Activated CD4-positive, CD25-positive, alpha-beta regulatory T cell treated with anti-CD3 and anti-CD28 coated beads, Interleukin-2, amount 50 U/mL, for 16 hours (primary cell): Measurements from ENCODE around the gene TRIOBP.
"Not testable (repeated sequence)": the region's sequence is repeated elsewhere in the genome, so short reads cannot be mapped to it uniquely, and the experiment has no call there.

Source experiments
- DNase-seq: peaks from one replicate; pipeline ENCODE4 v3.0.0-alpha.2; 2020; ENCODE audit warnings: low read depth, low spot score

TRIOBP gene

DNA sequence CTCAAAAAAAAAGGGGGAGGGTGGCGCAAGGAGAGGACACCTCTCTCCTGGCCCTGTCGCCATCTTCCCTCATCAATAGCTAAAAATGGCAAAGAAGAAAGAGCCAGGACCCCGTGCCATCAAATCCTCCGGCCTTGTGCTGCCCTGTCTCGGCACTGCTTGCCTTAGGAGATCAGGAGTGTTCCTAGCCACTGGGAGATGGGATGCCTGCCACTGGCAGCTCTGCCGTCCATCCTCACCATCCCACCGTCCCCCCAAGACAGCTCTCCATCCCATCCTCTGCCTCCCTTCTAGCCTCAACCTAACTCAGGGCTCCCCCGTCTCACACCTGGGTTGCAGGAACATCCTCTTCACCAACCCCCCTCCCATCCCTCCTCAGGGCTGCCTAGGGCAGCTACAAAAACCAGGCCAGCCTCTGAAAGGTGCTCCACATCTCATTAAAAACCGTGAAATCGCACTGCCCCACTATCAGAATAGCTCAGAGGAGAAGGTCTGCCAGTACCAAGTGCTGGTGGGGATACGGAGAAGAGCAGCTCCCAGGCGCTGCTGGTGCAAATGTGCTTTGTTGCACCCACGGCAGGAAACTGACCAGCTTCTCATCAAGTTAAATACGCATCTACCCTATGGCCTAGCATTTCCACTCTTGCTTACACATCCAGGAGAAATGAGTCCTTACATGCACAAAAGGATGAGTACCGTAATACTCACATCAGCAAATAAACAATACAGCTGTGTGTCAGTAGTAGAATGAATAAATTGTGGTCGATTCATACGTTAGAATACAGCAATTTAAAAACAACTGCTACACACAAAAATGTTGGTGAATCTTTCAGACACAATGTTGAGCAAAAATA lies 79.2 kb downstream of the TRIOBP start:
- DNase-seq = no peak

DNA sequence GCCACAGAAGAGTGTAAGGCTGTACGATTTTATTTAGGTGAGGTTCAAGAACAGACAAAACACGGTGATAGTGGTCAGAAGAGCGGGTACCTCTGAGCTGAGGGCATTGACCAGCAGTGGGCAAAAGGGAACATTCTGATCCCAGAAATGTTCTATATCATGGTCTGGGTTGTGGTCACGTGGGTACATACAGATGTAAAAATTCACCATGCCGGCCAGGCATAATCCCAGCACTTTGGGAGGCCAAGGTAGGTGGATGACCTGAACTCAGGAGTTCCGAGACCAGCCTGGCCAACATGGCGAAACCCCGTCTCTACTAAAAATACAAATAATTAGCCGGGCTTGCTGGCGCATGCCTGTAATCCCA lies 79.8 kb downstream of the TRIOBP start:
- no peak for DNase-seq

DNA sequence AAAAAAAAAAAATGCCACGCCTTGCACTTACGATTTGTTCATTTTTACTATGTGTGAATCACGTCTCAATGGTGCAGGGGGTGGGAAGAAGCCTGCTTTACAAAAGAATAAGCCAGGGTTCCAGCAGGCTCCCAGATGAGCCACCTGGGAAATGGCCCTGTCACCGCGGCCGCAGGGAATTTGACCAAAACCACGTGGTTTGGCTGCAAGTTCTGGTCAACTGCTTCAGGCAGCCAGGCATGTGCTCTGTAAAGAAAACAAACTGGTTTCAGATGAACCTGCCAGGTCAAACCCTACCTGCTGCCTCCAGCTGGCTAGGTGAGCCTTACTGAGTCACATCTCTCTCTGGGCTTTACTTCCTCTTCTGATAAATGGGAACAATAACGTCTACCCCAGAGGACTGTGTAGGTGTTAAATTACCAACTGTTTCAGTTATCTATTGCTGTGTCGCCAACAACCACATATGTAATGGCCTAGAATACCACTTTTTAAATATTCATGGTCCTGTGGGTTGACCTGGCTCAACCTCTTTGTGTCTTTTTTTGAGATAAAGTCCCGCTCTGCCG lies 80.4 kb downstream of the TRIOBP start:
- no peak for DNase-seq

DNA sequence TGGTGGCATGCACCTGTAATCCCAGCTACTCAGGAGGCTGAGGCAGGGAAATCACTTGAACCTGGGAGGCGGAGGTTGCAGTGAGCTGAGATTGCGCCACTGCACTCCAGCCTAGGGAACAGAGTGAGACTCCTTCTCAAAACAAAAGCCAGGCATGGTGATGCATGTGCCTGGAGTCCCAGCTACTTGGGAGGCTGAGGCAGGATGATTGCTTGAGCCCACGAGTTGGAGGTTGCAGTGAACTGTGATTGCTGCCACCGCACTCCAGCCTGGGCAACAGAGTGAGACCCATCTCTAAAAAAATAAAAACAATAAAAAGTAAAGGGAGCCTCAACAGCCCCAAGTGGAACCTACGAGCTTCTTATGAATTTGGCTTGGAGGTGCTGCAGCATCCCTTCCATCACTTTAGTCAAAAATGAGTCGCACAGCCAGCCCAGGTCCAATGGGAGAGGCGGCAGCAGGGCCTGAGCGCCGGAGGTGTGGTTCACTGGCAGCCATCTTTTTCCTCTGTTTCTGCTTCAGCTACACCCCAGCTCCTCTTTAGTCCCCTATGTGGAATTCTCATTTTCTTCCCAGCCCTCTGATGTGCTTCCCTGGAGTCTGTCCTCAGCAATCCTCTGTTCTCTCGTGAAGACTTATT lies 81.6 kb downstream of the TRIOBP start:
- DNase-seq = no peak

DNA sequence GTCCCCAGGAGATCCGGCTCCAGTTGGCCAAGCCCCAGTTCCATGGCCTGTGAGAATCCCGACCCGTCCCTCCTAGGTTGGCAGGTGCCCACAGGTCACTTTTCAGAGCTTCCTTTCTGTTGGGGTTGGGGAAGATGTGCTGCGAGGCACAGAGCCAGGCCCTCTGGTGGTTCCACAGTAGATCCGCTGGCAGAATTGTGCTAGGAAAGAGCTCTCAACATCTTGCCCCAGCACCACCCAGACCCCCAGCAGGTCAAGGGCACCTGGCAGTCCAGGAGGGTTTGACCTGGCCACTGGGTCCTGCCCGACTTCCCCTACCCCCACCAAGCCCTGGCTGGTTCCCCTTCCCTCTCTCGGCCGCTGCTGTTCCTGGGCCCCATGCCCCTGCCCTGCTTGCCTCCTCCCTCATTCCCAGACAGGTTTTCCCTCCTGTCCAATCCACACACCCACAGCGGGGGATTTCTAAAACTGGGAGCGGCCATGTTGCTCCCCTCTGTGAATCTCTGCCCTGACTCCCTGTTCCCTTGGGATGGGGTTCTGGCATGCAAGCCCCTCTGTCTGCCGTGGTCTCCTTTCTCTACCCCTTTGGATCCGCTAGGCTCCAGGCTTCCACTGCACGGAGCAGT lies 84.7 kb downstream of the TRIOBP start:
- no peak for DNase-seq

DNA sequence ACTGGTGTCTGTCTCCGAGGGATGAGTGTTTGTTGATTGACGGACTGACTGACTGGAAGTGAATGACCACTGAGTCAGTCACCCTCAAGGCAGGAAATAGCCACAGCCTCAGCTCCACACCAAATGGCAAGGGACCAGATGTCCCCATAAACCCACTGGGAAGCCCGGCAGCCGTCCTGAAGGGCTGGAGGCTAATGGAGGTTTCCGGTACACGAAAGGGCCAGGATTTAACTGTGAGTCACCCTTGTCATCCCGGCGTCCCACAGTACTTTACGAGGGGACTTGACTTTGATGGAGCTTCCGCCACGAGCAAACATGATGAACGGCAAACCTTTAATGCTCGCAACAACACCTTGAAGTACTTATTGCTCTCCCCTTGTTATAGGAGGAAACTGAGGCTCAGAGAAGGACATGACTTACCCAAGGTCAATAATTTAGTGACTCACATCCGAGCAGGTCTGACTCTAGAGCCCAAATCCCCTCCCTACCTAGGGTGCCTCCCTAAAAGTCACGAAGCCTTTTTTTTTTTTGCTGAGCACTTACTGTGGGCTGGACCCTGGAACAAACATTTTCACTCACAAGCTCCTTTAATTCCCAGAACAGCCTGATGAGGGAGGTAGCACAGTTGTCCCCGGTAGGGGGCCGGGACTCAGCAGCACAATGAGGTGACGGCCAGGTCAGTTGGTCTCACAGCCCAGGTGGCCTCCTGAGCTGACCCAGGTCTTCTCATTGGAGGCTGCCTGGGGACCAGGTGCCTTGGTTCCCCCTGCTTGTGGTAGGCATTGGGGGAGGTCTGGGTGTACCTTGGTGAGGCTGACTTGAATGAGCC lies 85.7 kb downstream of the TRIOBP start:
- DNase-seq = no peak

DNA sequence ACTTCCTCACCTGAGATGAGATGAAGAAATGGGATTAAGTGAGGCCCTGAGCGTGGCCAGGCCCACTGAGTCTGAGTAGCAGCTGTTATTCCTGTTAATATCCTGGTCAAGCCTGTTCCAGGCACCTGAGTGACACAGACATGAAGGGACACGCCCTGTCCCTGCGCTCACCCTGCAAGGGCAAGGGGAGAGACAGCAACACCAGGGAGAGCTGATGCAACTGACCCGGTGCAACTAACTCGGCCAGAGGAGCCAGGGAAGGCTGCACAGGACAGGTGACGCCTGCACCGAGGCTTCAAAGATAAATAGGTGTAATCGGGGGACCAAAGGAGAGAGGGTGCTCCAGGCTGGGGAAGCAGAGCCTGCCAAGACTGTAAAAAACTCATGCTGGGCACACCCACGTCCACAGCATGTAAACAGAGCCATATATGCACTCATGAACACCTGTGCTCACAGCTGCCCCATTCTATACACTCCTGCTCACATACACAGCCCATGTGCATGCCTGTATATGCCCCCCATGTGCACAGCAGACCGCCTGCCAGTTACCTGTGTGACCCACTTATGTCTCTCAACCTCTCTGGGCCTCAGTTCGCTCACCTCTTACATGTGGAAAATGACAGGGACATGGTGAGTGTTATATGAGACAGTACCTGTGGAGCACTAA lies 88.1 kb downstream of the TRIOBP start:
- DNase-seq = no peak

DNA sequence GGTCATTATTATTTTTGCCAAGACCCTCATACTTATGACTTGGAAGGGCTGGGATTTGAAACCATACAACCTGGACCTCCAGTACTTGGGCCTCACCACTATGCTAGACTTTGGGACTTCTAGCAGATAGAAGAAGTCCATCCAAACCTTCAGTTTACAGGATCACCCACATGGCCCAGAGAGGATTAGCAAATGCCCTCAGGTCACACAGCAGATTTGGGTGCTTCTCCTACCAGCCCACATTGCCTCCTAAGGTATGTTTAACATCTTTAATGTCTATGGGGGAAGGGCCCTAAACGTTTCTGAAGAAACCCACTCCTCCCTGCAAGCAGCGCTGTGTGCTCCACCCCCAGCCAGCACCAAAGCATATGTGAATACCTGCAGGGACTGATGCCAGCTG lies 93.4 kb downstream of the TRIOBP start:
- no peak for DNase-seq

DNA sequence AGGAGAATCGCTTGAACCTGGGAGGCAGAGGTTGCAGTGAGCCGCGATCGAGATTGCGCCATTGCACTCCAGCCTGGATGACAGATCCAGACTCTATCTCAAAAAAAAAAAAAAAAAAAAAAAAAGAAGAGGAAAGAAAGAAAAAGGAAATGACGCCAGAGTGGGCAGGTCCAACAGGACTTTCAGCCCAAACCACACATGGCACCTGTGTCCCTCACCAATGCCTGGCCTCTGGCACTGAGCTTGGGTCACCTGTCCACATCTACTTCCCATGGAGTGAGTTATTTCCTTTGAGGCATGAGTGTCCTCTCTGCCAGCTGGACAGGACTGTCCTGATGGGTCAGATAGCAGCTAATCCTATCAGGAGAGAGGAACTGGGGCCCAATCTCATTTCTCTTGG lies 95.6 kb downstream of the TRIOBP start:
- DNase-seq = no peak

DNA sequence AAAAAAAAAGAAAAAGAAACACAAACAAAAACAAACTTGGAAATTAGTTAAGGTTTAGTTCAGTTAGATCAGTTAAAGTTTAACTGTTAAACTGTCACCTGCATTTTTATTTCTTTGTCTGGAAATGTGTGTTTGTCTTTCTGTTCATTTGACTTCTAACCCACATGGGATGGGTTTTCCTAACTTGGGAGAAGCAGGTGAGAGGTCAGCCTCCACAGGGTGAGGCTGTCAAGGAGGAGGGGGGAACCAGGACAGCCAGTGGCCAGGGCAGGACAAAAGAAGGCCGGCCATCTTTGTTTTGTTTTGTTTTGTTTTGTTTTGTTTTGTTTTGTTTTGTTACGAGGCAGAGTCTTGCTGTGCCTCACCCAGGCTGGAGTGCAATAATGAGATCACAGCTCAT lies 97.5 kb downstream of the TRIOBP start:
- DNase-seq = no peak

DNA sequence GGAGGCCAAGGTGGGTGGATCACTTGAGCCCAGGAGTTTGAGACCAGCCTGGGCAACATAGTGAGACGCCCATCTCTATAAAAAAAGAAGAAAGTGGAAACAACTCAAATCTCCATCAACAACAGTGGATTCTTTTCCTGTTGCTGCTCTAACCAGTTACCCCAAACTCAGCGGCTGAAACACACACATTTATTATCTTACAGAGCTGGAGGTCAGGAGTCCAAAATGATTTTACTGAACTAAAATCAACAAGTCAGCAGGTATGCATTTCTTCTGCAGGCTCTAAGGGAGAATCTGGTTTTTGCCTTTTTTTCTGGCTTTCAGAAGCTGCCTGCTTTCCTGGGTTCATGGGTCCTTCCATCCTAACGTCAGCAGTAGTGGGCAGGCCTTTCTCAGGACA lies 99.2 kb downstream of the TRIOBP start:
- no peak for DNase-seq

DNA sequence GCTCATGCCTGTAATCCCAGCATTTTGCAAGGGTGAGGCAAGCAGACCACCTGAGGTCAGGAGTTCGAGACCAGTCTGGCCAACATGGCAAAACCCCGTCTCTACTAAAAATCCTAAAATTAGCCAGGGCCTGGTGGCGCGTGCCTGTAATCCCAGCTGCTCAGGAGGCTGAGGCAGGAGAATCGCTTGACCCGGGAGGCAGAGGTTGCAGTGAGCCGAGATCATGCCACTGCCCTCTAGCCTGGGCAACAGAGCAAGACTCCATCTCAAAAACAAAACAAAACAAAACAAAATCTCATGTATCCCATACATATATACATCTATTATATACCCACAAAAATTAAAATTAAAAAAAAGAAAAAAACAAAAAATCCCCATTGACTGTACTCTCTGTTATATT lies 100.4 kb downstream of the TRIOBP start:
- not testable (repeated sequence) for DNase-seq

DNA sequence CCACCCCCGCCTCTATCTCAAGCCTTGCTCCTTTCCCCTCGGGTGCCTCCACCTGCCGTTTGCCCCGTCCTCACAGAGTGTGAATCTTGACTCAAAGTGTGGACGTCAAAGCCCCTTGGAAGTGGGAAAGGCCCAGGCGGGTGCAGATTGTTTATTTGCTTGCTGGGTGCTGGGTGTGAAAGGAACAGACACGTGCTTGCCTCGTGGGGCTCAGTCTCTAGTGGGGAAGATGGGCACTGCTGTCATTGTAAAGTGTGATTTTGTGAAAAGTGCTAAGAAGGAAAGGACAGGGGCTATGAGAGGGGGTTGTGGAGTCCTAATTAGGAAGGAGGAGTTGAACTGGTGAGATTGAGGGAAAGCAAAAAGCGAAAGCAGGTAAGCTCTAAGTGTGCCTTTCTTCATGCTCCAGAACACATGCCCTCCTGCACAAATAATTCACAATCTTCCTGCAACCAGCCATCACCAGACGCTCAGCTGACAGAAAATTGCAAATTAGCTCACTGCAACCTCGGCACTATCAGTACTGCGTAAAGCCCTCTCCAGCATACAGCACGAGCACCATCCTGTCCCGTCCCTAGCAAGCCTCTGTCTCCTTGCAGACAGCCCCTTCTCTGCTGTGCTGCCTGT lies 101.1 kb downstream of the TRIOBP start:
- DNase-seq = no peak

DNA sequence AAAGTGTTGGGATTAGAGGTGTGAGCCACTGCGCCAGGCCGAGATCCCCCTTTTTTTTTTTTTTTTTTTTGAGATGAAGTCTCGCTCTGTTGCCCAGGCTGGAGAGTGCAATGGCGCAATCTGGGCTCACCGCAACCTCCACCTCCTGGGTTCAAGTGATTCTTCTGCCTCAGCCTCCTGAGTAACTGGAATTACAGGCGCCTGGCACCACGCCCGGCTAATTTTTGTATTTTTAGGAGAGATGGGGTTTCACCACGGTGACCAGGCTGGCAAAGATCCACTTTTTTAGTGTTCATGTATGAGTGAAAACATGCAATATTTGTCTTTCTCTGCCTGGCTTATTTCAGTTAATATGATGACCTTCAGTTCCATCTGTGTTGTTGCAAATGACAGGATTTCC lies 103.1 kb downstream of the TRIOBP start:
- not testable (repeated sequence) for DNase-seq

DNA sequence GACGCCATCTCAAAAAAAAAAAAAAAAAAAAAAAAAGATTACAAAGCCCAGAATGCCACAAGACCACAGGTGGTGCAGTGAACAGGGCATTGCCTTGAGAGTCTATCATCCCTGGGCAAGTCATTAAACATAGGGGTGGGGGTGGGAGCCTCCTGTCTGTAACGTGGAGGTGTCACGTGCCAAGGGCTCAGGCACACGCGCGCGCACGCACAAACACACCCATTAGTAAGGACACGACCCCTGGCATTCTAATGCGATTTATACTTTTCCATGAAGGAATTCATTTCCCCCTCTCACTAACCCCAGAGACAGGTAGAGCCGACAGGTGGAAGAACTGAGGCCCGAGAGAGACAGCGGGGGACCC lies 105.1 kb downstream of the TRIOBP start:
- no peak for DNase-seq

DNA sequence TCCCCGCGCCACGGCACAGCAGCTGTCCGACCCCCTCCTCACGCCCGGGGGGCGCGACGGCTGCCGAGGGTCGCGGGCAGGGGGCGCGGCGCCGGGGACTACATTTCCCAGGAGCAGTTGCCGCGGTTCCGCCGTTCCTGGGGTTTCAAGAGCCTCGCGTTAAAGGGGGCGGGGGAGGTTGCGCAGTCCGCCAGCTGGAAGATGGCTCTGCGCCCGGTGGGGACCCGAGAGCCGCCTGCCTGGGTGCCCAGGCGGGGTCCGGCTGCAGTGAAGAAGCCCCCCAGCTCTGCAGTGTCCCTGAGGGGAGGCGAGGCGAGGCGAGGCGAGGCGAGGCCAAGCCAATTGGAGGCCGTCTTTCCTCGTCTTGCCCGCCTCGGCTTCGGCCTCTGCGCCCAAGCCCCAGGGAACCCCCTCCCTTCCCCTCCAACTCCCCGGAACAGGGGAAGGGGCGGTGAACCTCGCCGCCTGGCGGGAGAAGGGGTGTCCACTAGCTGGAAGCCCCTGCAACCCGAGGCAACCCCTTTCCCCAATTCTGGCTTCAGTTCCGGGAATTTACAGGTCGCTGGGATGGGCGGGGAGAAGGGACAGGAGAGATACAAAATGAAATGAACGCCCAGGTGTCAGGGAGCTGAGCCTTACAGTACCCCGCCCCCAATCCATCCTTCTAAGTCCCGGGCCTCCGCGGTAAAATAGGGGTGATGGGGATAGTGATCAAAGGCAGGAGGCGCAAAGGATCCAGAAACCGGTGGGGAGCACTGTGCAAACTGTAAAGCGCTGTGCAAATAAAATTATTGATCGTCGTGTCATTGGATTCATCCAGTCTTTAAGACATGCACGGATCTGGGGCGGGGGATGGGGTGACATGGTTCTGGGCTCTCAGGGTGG lies 105.7 kb downstream of the TRIOBP start:
- DNase-seq = no peak

DNA sequence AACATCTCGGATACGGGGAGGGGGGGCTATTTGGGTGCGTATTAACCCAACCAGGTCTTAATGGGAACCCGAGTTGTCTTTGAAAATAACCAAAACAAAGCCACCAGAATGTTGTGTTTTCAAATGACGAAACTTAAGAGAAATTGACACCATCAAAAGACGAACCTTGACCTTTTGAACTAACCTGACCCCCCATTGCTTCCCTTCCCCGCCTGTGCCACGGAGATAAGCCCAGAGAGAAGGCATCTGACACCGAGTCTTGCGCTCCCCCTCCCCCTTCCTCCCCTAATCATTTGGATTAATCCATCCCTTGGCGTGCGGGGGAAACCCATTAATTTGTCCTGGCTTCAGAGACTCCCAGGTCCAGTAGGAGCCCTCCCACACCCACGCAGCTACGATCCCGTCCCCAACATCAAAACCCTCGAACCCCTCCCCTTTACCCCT lies 106.4 kb downstream of the TRIOBP start:
- no peak for DNase-seq

DNA sequence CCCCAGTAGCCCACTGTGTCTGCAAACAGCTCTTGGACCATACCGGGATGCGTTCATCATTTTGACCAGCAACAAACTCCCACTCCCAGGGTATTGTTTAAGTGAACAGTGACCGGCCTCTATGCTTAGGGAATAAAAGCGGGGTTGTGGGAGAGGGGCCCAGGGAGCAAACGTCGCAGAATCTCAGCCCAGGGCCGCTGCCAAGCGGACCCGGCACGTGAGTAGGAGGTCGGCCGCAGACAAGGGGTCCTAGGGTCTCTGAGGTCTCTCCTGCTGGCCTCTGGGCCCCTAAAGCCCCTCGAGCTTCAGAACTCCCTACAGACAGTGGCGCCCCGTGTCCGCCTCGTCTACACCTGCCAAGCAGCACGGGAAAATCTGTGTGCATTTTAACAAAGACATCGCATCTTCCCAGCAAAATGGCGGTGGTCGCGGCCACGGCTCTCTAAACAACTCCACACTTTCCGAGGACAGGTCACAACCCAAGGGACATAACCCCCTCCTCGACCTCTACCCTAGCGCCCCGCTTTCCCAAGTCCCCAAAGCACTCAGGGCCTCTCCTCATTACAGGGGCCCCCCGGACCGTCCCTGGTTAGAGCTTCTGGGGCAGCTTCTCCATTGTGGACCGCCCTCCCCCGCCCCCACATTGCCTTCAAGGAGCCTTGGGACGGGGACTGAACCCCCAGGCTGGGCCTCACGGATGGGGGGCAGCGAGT lies 106.9 kb downstream of the TRIOBP start:
- DNase-seq = no peak

DNA sequence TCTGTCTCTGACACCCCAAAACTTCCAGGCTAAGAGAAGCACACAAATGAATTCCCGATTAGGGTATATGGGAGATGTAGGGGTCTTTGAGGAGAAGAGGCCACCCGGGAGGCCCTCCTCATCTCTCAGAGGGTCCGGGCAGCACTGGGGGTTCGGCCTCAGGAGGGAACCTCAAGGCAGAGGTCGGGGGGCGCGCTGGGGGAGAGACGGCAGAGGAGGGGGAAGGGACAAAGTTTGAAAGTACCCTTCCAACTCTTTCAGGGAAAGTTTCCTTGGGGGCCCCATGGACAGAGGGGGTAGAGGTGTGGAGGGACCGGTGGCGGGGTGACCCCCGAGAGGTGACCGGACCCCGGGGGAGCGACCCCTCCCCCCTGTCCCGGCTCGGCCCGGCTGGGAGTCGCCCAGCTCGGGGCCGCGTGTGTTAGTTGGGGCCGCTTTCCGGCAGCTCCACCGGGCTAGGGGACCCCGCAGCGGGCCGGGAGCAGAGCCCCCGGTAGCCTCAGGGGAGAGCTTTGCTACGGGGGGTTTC lies 107.6 kb downstream of the TRIOBP start:
- no peak for DNase-seq
